ENCODE results near the gene CPXM1. TPM values are rescaled to one million over a fixed set of nuclear protein-coding genes. Genes with fewer than 3 reads are reported as not detected.

CPXM1 gene
- total RNA-seq, 6 experiments from 2014 or later, result 0.07 to 0.16 (median 0.12) TPM; not detected in 3

- 67% methylated on average over 3 of the region's 10 CpGs for WGBS (ENCODE audit: insufficient coverage, low coverage, low lambda C conversion rate, missing lambda C conversion rate)
- intact Hi-C loops (cut with DNase I), result loop anchor here in 1 of 2 donors (10.0 kb wide), 1 partner anchor 246 kb away; no protein-coding TSS in a partner anchor
- peak in 1 of 3 donors; percentile 35 for DNase-seq
These were observed 51.7 kb downstream of the CPXM1 start for GRCh38 chr20:2748551-2749342.

GRCh38 chr20:2747676-2748235 is 52.7 kb downstream of the CPXM1 start:
- H3K27me3 ChIP-seq, result no peaks in the 10 kb centered on the region
- H3K9me3 ChIP-seq, result no peaks in the 10 kb centered on the region
- no peak for DNase-seq
- no peak overlapping the region for H3K4me3 ChIP-seq
- no peak for ATAC-seq
- TF ChIP-seq POLR2A (IDR thresholded peaks at IDR 0.05) (no peak), CTCF (IDR thresholded peaks at IDR 0.05) (no peak)
- 83% methylated on average over 8 of the region's 8 CpGs for WGBS (ENCODE audit: insufficient coverage, low coverage, low lambda C conversion rate, missing lambda C conversion rate)
- no peak overlapping the region for H3K27ac ChIP-seq
- no peaks in the 10 kb centered on the region for H3K36me3 ChIP-seq
- intact Hi-C loops (cut with DNase I), result loop anchor here in 1 of 2 donors (10.0 kb wide), 1 partner anchor 247 kb away; no protein-coding TSS in a partner anchor
- peaks cover 0 to 20% (median 2%) of the 10 kb centered on the region in 4 donors for H3K4me1 ChIP-seq

More at GRCh38 chr20:2748551-2749342, 51.7 kb downstream of the CPXM1 start:
- Histone ChIP-seq H3K9me3 (no peaks in the 10 kb centered on the region), H3K36me3 (no peaks in the 10 kb centered on the region), H3K27me3 (no peaks in the 10 kb centered on the region), H3K4me1 (peaks cover 0 to 24% (median 4%) of the 10 kb centered on the region in 4 donors), H3K27ac (no peak overlapping the region), H3K4me3 (no peak overlapping the region)
- TF ChIP-seq CTCF (IDR thresholded peaks at IDR 0.05), result no peak
- no peak for TF ChIP-seq POLR2A (IDR thresholded peaks at IDR 0.05)
- ATAC-seq, result no peak

GRCh38 chr20:2746636-2747265 is 53.7 kb downstream of the CPXM1 start:
- no peak for DNase-seq
- H3K36me3 ChIP-seq, result no peaks in the 10 kb centered on the region
- 35% methylated on average over 4 of the region's 8 CpGs for WGBS (ENCODE audit: insufficient coverage, low coverage, low lambda C conversion rate, missing lambda C conversion rate)
- TF ChIP-seq CTCF (IDR thresholded peaks at IDR 0.05) (no peak), POLR2A (IDR thresholded peaks at IDR 0.05) (no peak)
- no peak for ATAC-seq
- peaks cover 0 to 11% (median 0%) of the 10 kb centered on the region in 4 donors for H3K4me1 ChIP-seq
- H3K27me3 ChIP-seq, result no peaks in the 10 kb centered on the region
- no peak overlapping the region for H3K4me3 ChIP-seq
- no peaks in the 10 kb centered on the region for H3K9me3 ChIP-seq
- H3K27ac ChIP-seq, result no peak overlapping the region
- intact Hi-C loops (cut with DNase I), result loop anchor here in 1 of 2 donors (10.0 kb wide), 1 partner anchor 248 kb away; no protein-coding TSS in a partner anchor

- TF ChIP-seq POLR2A (IDR thresholded peaks at IDR 0.05) (no peak), CTCF (IDR thresholded peaks at IDR 0.05) (no peak)
- no peaks in the 10 kb centered on the region for H3K9me3 ChIP-seq
- H3K36me3 ChIP-seq, result no peaks in the 10 kb centered on the region
- intact Hi-C loops (cut with DNase I), result loop anchor here in 1 of 2 donors (10.0 kb wide), 1 partner anchor 249 kb away; no protein-coding TSS in a partner anchor
- H3K4me1 ChIP-seq, result peaks cover 0 to 7% (median 0%) of the 10 kb centered on the region in 4 donors
- no peak overlapping the region for H3K27ac ChIP-seq
- no peaks in the 10 kb centered on the region for H3K27me3 ChIP-seq
- ATAC-seq (no peak), DNase-seq (no peak)
- no peak overlapping the region for H3K4me3 ChIP-seq
- 97% methylated on average over 4 of the region's 4 CpGs for WGBS (ENCODE audit: insufficient coverage, low coverage, low lambda C conversion rate, missing lambda C conversion rate)
These were observed 54.3 kb downstream of the CPXM1 start for GRCh38 chr20:2745936-2746635.

Measured in right lobe of liver (tissue), 6 donors.